Measurements from ENCODE around the gene PAFAH1B1. TPM values are rescaled to one million over a fixed set of nuclear protein-coding genes. Genes with fewer than 3 reads are reported as not detected.

The PAFAH1B1 gene
- total RNA-seq, 1 experiment from 2014 or later: 210 TPM

GRCh38 chr17:2680961-2681360 lies 87.5 kb downstream of the PAFAH1B1 start:
- intact Hi-C loops (cut with micrococcal nuclease; ENCODE audit: unreplicated experiment): loop anchor here (10.0 kb wide), 1 partner anchor 296 kb away; no protein-coding TSS in a partner anchor
- no peak for TF ChIP-seq CTCF (conservative IDR thresholded peaks at IDR 0.05; ENCODE audit: low read depth, low read length)
- TF ChIP-seq EZH2 (IDR thresholded peaks at IDR 0.05; ENCODE audit: borderline replicate concordance, low read depth, low read length, poor library complexity, severe bottlenecking): no peak
- no peaks in the 10 kb centered on the region for H3K27me3 ChIP-seq (replicated peaks; ENCODE audit: insufficient read depth, low read depth, low read length, poor library complexity)
- DNase-seq (ENCODE audit: low spot score): no peak
- BruUV-seq (replicated peaks): no TSS peak
- H3K4me1 ChIP-seq (ENCODE audit: insufficient read depth, low read length, poor library complexity, severe bottlenecking): no peaks in the 10 kb centered on the region
- POLR2A ChIA-PET (ENCODE audit: low non-redundant PET): no interaction called here
- peaks cover 65% of the 10 kb centered on the region for H3K36me3 ChIP-seq (ENCODE audit: insufficient read depth, low read length, poor library complexity, severe bottlenecking)
- H3K4me3 ChIP-seq (ENCODE audit: low read depth, low read length, poor library complexity, severe bottlenecking): no peak overlapping the region
- H3K27ac ChIP-seq (ENCODE audit: low read depth, low read length, poor library complexity, severe bottlenecking): no peak overlapping the region
- no peaks in the 10 kb centered on the region for H3K9me3 ChIP-seq (ENCODE audit: low read depth, low read length, poor library complexity, severe bottlenecking)
- CTCF ChIA-PET: no interaction called here

- intact Hi-C loops (cut with micrococcal nuclease; ENCODE audit: unreplicated experiment): loop anchor here (10.0 kb wide), 1 partner anchor 297 kb away; no protein-coding TSS in a partner anchor
- H3K36me3 ChIP-seq (ENCODE audit: insufficient read depth, low read length, poor library complexity, severe bottlenecking): peaks cover 60% of the 10 kb centered on the region
These were observed 88.2 kb downstream of the PAFAH1B1 start for GRCh38 chr17:2681650-2682049.

GRCh38 chr17:2682176-2682938 lies 88.9 kb downstream of the PAFAH1B1 start:
- no peaks in the 10 kb centered on the region for H3K9me3 ChIP-seq (ENCODE audit: low read depth, low read length, poor library complexity, severe bottlenecking)
- no TSS peak for BruUV-seq (replicated peaks)
- no peak for DNase-seq (ENCODE audit: low spot score)
- intact Hi-C loops (cut with micrococcal nuclease; ENCODE audit: unreplicated experiment): loop anchor here (10.0 kb wide), 1 partner anchor 298 kb away; no protein-coding TSS in a partner anchor
- H3K27ac ChIP-seq (ENCODE audit: low read depth, low read length, poor library complexity, severe bottlenecking): no peak overlapping the region
- H3K27me3 ChIP-seq (replicated peaks; ENCODE audit: insufficient read depth, low read depth, low read length, poor library complexity): no peaks in the 10 kb centered on the region
- H3K36me3 ChIP-seq (ENCODE audit: insufficient read depth, low read length, poor library complexity, severe bottlenecking): peaks cover 55% of the 10 kb centered on the region
- POLR2A ChIA-PET (ENCODE audit: low non-redundant PET): interaction anchor here (0.6 kb wide), 1 partner anchor 42 kb away, joined by 6 read pairs; no protein-coding TSS in a partner anchor
- no peak overlapping the region for H3K4me3 ChIP-seq (ENCODE audit: low read depth, low read length, poor library complexity, severe bottlenecking)
- H3K4me1 ChIP-seq (ENCODE audit: insufficient read depth, low read length, poor library complexity, severe bottlenecking): no peaks in the 10 kb centered on the region
- TF ChIP-seq CTCF (conservative IDR thresholded peaks at IDR 0.05; ENCODE audit: low read depth, low read length) (no peak), EZH2 (IDR thresholded peaks at IDR 0.05; ENCODE audit: borderline replicate concordance, low read depth, low read length, poor library complexity, severe bottlenecking) (no peak)
- CTCF ChIA-PET: no interaction called here

More at GRCh38 chr17:2681650-2682049, 88.2 kb downstream of the PAFAH1B1 start:
- ChIA-PET POLR2A (ENCODE audit: low non-redundant PET) (interaction anchor here (0.6 kb wide), 1 partner anchor 42 kb away, joined by 6 read pairs; no protein-coding TSS in a partner anchor), CTCF (no interaction called here)
- no peaks in the 10 kb centered on the region for H3K4me1 ChIP-seq (ENCODE audit: insufficient read depth, low read length, poor library complexity, severe bottlenecking)
- no peak overlapping the region for H3K4me3 ChIP-seq (ENCODE audit: low read depth, low read length, poor library complexity, severe bottlenecking)
- no TSS peak for BruUV-seq (replicated peaks)
- H3K9me3 ChIP-seq (ENCODE audit: low read depth, low read length, poor library complexity, severe bottlenecking): no peaks in the 10 kb centered on the region
- no peak for TF ChIP-seq EZH2 (IDR thresholded peaks at IDR 0.05; ENCODE audit: borderline replicate concordance, low read depth, low read length, poor library complexity, severe bottlenecking)
- TF ChIP-seq CTCF (conservative IDR thresholded peaks at IDR 0.05; ENCODE audit: low read depth, low read length): no peak
- H3K27ac ChIP-seq (ENCODE audit: low read depth, low read length, poor library complexity, severe bottlenecking): no peak overlapping the region
- no peak for DNase-seq (ENCODE audit: low spot score)
- H3K27me3 ChIP-seq (replicated peaks; ENCODE audit: insufficient read depth, low read depth, low read length, poor library complexity): no peaks in the 10 kb centered on the region

Data from A673 (cell line).